ENCODE data around the gene LSAMP.

Gene LSAMP

DNA sequence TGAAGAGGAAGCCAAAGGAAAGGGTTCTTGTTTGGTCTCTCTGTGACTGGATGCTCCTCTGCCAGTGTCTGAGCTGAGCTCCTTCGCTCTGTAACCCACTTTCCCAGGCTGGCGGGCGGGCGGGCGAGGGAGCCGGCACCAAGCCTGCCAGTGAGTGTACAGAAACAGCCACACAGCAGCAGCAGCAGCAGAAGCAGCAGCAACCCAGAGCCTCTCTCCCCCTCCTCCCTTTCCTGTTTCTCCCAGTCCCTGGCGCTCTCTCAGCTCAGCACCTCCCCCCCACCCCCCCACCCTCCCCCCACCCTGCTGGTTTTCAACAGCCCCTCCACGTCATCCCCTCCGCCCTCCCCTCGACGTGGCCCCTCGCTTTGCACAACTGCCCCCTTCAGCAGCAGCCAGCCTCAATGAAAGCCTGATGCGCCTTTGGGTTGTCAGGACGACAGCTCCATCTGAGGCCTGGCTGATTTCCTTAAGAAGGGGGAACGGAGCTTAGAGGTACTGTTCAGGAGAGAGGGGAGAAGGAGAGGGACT is at the start of gene LSAMP:
Gene LSAMP, minus strand, starts transcription at position 177 of the 531 bp plus-strand sequence.
- DNase-seq (ENCODE audit: low read depth in 1 of 2, low spot score in 1 of 2), result no peak
- TF ChIP-seq JUND (IDR thresholded peaks at IDR 0.05; ENCODE audit: low read depth), result no peak
- in situ Hi-C loops (cut with HindIII; ENCODE audit: low pct_unique_long_range_greater_than_20kb, low sequenced_read_pairs), result no loop called here

DNA sequence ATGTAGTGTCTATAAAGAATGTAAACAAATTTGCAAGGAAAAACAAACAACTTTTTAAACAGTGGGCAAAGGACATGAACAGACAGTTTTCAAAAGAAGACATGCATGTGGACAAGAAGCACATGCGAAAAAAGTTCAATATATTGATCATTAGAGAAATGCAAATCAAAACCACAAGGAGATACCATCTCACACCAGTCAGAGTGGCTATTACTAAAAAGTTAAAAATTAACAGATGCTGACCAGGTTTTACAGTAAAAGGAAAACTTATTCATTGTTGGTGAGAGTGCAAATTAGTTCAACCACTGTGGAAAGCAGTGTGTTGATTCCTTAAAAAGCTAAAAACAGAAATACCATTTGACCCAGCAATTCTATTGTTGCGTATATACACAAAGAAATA is 47.1 kb upstream of the LSAMP start:
- TF ChIP-seq JUND (IDR thresholded peaks at IDR 0.05; ENCODE audit: low read depth), result no peak
- no peak for DNase-seq (ENCODE audit: low read depth in 1 of 2, low spot score in 1 of 2)
- in situ Hi-C loops (cut with HindIII; ENCODE audit: low pct_unique_long_range_greater_than_20kb, low sequenced_read_pairs), result no loop called here

DNA sequence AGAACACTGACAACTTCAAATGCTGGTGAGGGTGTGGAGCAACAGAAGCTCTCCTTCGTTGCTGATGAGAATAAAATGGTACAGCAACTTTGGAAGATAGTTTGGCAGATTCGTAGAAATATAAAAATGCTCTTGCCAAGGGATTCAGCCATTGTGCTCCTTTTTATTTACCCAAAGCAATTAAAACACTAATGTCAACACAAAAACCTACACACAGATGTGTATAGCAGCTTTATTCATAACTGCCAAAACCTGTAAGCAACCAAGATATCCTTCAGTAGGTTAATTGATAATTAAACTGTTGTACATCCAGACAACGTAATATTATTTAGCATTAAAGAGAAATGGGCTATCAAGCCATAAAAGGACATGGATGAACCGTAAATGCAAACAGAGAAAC is 37.8 kb upstream of the LSAMP start:
- DNase-seq (ENCODE audit: low read depth in 1 of 2, low spot score in 1 of 2), result no peak
- in situ Hi-C loops (cut with HindIII; ENCODE audit: low pct_unique_long_range_greater_than_20kb, low sequenced_read_pairs), result no loop called here
- TF ChIP-seq JUND (IDR thresholded peaks at IDR 0.05; ENCODE audit: low read depth), result no peak

DNA sequence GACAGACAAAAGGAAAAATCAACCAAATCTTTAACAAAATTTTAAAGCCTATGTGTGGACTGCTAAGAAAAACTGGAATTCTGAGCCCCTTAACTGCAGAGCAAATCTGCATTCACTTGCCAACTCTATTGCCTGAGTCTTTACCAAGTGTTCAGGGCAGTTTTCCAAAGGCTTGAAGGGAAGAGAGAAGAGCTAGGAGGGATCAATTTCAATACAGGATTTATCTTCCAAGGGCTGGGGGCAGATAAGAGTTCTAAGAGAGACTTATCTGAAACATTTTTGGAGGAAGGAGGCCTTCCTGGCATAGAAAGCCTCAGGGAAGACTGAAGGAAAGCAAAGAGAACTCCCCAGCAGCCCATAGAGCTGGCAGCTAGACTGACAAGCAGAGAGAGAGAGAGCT is 31.4 kb upstream of the LSAMP start:
- in situ Hi-C loops (cut with HindIII; ENCODE audit: low pct_unique_long_range_greater_than_20kb, low sequenced_read_pairs), result no loop called here
- no peak for DNase-seq (ENCODE audit: low read depth in 1 of 2, low spot score in 1 of 2)
- TF ChIP-seq JUND (IDR thresholded peaks at IDR 0.05; ENCODE audit: low read depth), result no peak

DNA sequence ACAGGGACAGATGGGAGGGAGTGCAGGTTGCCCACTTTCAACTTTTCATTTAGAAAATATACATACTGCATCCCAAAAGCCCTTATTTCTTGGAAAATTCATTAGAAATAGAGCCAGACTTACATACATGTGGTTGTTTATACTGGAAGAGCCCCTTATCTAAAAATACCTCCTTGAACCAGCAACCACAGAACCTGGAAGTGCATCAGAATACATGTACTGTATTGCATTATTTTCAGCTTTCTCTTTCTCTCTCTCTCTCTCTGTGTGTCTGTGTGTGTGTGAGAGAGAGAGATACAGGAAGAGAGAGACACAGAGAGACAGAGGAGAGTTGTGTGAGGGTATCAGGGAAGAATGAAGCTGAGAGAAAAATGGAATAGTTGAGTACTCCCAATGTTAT is 29.5 kb upstream of the LSAMP start:
- DNase-seq (ENCODE audit: low read depth in 1 of 2, low spot score in 1 of 2), result no peak
- TF ChIP-seq JUND (IDR thresholded peaks at IDR 0.05; ENCODE audit: low read depth), result no peak
- in situ Hi-C loops (cut with HindIII; ENCODE audit: low pct_unique_long_range_greater_than_20kb, low sequenced_read_pairs), result no loop called here

DNA sequence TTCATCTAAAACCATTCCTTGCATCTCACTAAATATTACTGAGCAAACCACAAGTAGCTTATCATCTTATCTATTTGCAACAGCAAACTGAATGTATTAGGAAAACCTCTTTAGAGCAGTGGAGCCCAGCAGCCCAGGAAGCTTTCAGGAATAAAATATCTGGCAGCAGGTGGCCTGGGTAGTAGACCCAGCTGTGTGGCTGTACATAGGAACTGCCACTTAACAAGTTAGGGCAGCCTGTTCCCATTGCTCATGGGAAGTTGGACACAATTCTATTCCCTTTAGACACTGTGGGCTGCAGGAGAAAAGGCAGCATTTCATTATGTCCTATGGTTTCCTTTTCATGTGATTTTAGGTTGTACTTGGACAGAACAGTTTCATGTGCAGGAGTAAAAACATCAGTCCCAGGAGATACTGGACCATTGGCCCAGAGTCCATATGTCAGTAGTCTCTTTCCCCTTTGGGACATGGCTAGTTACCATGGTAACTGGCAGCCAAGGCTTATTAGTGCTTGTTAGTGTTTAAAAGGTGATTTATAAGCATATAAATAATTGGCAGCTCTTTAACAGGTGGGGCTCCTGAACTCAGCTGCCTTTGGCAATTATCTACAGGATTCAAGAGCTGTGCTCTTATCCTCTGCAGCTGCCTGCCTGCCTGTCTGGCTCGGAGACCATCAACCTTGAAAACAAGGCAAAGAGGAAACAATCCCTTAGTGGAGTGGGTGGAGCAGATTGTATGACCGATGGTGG is 28.9 kb upstream of the LSAMP start:
- DNase-seq (ENCODE audit: low read depth in 1 of 2, low spot score in 1 of 2), result no peak
- in situ Hi-C loops (cut with HindIII; ENCODE audit: low pct_unique_long_range_greater_than_20kb, low sequenced_read_pairs), result no loop called here
- TF ChIP-seq JUND (IDR thresholded peaks at IDR 0.05; ENCODE audit: low read depth), result no peak

DNA sequence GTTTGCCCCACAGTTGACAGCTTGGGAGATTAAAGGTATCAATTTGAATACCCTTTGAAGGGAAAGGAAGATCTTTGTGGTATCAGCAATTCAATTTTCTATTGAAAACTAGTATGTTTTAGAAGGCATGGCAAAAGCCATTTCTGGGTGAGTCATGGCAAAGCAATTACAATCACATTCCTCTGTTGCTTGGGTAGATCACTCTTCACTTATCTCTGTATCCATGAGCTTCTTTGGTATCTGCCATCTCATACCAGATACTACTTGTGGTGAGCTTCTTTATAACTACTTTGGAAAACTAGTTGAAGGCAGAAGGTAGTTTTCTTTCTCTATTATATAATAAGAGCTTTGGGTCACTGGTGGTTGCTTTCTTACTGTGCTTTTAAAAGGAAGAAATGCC is 28.3 kb upstream of the LSAMP start:
- in situ Hi-C loops (cut with HindIII; ENCODE audit: low pct_unique_long_range_greater_than_20kb, low sequenced_read_pairs), result no loop called here
- TF ChIP-seq JUND (IDR thresholded peaks at IDR 0.05; ENCODE audit: low read depth), result no peak
- no peak for DNase-seq (ENCODE audit: low read depth in 1 of 2, low spot score in 1 of 2)

DNA sequence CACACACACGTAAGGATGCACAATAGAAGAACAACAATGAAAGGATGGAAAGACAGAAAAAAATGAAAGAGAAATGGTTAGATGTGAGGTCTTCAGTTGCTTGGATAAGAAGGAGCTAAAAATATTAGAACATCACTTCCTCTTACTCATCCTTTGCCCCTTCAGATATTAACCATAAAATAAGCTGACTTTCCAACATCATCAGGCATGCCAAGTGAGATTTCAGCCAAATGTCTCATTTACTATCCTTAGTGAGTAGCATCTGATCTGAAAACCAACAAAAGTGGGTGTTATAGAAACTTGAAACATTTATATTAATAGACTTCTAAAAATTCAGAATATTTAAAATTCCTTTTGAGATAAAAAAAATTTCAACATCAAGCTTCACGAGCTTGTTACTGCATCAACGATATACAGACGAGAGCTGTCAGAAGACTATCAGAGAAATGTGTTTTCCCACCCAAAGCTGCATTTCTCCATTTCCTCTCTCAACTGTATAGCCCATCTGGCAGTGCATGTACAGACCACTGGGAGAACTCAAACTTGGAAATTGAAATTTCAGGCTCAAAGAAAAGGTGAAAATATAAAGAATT is 25.4 kb upstream of the LSAMP start:
- in situ Hi-C loops (cut with HindIII; ENCODE audit: low pct_unique_long_range_greater_than_20kb, low sequenced_read_pairs), result no loop called here
- no peak for TF ChIP-seq JUND (IDR thresholded peaks at IDR 0.05; ENCODE audit: low read depth)
- DNase-seq (ENCODE audit: low read depth in 1 of 2, low spot score in 1 of 2), result no peak

DNA sequence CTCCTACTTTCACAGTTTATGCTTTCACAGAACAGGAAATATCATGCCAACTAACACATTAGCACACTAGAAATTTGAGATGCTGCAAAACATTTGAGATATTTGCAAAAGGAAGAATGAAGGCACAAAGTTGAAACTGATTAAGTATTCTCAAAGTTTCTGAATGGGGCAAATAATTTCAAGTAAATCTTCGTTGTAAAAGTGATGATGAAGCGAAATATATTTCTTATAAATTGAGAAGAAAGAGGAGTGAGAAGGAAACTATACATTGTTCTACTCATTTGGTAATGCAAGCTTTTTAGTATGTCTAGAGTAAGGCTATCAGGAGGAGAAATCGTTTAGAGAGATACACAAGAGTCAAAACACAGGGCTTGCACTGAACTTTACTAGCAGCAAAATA is 24.3 kb upstream of the LSAMP start:
- in situ Hi-C loops (cut with HindIII; ENCODE audit: low pct_unique_long_range_greater_than_20kb, low sequenced_read_pairs), result no loop called here
- DNase-seq (ENCODE audit: low read depth in 1 of 2, low spot score in 1 of 2), result no peak
- no peak for TF ChIP-seq JUND (IDR thresholded peaks at IDR 0.05; ENCODE audit: low read depth)

DNA sequence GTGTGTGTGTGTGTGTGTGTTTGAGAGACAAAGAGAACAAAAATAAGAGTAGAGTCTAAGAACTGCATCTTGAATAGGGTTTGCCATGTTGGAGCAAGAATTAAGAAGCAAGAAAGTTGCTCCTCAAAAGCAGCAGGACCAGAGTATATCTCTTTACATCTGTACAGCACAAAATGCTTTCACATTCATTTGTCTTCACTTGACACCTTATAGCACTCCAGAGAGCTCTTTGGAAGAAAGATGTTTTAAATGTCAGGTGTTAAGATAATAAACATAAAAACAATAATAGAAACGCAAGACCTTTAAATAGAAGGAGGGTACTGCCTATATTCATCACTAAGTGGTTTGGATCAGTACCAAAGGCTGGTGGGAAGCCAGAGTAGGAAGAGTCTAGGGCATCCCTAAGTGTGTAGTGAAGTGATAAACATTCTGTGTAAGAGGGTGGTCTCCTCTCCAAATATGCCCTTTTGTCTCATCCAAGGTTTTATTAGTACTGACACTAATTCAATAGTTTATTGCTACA is 19.1 kb upstream of the LSAMP start:
- in situ Hi-C loops (cut with HindIII; ENCODE audit: low pct_unique_long_range_greater_than_20kb, low sequenced_read_pairs), result no loop called here
- no peak for TF ChIP-seq JUND (IDR thresholded peaks at IDR 0.05; ENCODE audit: low read depth)
- no peak for DNase-seq (ENCODE audit: low read depth in 1 of 2, low spot score in 1 of 2)

DNA sequence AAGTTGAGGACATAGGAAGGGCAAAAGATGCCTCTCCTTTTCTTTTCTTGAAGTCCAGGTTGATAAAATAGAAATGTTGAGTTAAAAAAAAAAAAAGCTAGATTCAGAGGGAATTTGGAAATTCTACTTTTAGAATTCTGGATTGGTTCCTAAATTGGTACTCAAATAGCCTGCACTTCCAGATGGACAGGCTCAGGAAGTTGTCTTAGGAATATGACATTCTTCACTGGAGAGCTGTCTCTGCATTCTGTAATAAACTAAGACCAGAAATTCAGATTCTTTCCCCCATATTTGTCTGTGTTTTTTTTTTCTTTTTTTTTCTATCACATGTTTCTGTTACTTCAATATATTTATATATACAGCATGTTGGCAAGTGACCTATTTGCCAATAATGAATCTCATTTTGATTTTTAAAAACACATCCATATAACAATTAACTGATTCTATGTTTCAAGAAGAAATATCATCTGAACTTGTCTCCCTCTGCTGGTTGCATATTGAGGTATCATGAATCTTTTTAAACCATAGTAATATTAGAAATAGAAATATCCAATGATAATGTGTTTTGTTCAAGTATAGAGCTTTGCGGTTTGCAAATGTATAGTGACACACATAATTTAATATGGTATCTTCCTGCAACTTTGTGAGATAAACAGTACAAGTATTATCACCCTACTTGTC is 8.5 kb upstream of the LSAMP start:
- TF ChIP-seq JUND (IDR thresholded peaks at IDR 0.05; ENCODE audit: low read depth), result no peak
- no peak for DNase-seq (ENCODE audit: low read depth in 1 of 2, low spot score in 1 of 2)
- in situ Hi-C loops (cut with HindIII; ENCODE audit: low pct_unique_long_range_greater_than_20kb, low sequenced_read_pairs), result no loop called here

DNA sequence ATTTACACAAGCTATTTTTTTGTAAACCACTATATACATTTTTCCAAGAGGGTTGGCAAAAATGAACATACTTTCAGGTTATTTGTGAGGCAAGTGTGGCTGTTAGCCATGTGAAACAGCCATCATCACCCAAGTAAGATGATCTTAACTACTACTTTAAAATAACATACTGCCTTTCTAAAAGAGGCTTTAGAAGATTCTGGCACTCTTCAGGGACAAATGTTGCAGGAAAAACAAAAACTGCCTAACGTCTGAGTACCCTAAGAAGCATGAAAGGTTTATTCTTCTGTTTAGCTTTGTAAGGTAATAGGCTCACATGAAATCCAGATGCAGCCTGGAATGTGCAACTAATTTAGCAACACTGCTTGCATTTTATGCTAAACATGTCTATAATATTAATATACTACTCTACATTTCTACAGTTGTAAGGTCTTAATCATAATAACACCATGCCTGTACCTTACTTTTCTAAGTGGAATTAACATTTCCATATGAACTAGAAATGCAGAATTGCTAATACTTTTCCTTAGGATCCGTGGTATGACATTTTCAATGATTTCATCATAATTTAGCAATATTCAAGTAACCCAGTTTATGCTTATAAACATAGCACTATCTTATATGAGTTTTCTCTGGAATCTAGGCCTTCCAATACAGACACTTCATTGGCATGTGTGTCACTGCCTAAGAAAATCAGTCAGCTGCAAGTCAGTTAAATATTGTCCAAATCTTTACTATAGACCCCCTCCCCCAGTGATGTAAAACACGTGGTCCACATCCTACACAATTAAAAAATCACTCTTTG is 4.5 kb upstream of the LSAMP start:
- TF ChIP-seq JUND (IDR thresholded peaks at IDR 0.05; ENCODE audit: low read depth), result no peak
- no peak for DNase-seq (ENCODE audit: low read depth in 1 of 2, low spot score in 1 of 2)
- in situ Hi-C loops (cut with HindIII; ENCODE audit: low pct_unique_long_range_greater_than_20kb, low sequenced_read_pairs), result no loop called here

Measured in T47D (cell line).